K562 (cell line): ENCODE data around the gene NPAS2. TPM values are rescaled to one million over a fixed set of nuclear protein-coding genes. Genes with fewer than 3 reads are reported as not detected.

Source experiments
- ATAC-seq: fragments of 200-7000 bp; cut with Tn5 transposase; 3 replicates; pipeline ENCODE4 v1.9.1; 2020; ENCODE audit warnings: moderate library complexity
- BruUV-seq: library from RNA; stranded (reverse); fragments of 400-500 nt; replicated peaks from 2 replicates; lab custom pipeline; 2021; lab: Mats Ljungman, UMichigan
- CTCF ChIA-PET: fragments of 300-600 bp; formaldehyde crosslinking; extraction: SDS; loops from one replicate; lab custom pipeline; 2021; ENCODE audit warnings: low intra/inter-chr PET ratio; lab: Yijun Ruan, JAX
- POLR2A ChIA-PET: fragments of 300-600, 350-650 bp; sonication (Branson Sonifier 250); formaldehyde crosslinking; extraction: SDS; loops from one replicate; lab custom pipeline; 2021; ENCODE audit warnings: antibody characterized with exemption, inconsistent platforms; lab: Yijun Ruan, JAX
- DNase-seq, 4 experiments: peaks; one replicate each; pipeline versions ENCODE4 v3.0.0 to v3.0.0-alpha.2; 2011 to 2018; ENCODE audit warnings: low spot score in 3 of 4, mixed read lengths in 3 of 4; ENCODE audit errors: extremely low read depth in 1 of 4
- FAIRE-seq: peaks from 2 replicates; lab custom pipeline; 2011; peaks lifted over from hg19 to GRCh38; lab: Jason Lieb, UNC
- H2AFZ ChIP-seq: 2 replicates; pipeline ENCODE4 v1.6.0; 2011; ENCODE audit warnings: low read depth, low read length, control low read depth, inconsistent platforms
- H3K27ac ChIP-seq: fragments of 200-600 bp; 3 replicates; pipeline ENCODE4 v1.8.0; 2011; ENCODE audit warnings: low read depth, mild to moderate bottlenecking, control low read depth, inconsistent platforms, low read length, moderate library complexity, mixed read lengths; ENCODE audit errors: extremely low read depth
- H3K27me3 ChIP-seq, 2 experiments: fragments of 300-600 bp in 1 of 2; 2 replicates in 1 of 2; 3 replicates in 1 of 2; pipeline versions ENCODE4 v1.6.0 to v1.8.0; 2011; ENCODE audit warnings: inconsistent platforms in 2 of 2, low read length in 2 of 2, mild to moderate bottlenecking in 1 of 2, mixed read lengths in 1 of 2, moderate library complexity in 1 of 2; ENCODE audit not compliant: control insufficient read depth in 2 of 2, insufficient read depth in 2 of 2
- H3K36me3 ChIP-seq: fragments of 300-600 bp; 3 replicates; pipeline ENCODE4 v1.8.0; 2011; ENCODE audit warnings: mild to moderate bottlenecking, low read length, inconsistent platforms; ENCODE audit not compliant: control insufficient read depth, insufficient read depth
- H3K4me1 ChIP-seq, 2 experiments: fragments of 200-600 bp in 1 of 2; replicated peaks in 1 of 2; 2 replicates in 1 of 2; 3 replicates in 1 of 2; pipeline versions ENCODE4 v1.5.1 to v1.8.0; 2011; ENCODE audit warnings: inconsistent platforms in 2 of 2, low read length in 2 of 2, mild to moderate bottlenecking in 1 of 2, mixed read lengths in 1 of 2, moderate library complexity in 1 of 2; ENCODE audit not compliant: control insufficient read depth in 2 of 2, insufficient read depth in 2 of 2
- H3K4me2 ChIP-seq: 2 replicates; pipeline ENCODE4 v1.6.1; 2011; ENCODE audit warnings: low read length, control low read depth, inconsistent platforms, mixed read lengths; ENCODE audit not compliant: insufficient read depth
- H3K4me3 ChIP-seq: fragments of 200-600 bp; sonication (generic), shearing (Covaris generic); 2 replicates; pipeline ENCODE4 v1.5.1; 2016; ENCODE audit warnings: control low read depth, inconsistent platforms
- H3K79me2 ChIP-seq: fragments of 200-600 bp; 3 replicates; pipeline ENCODE4 v1.8.0; 2011; ENCODE audit warnings: low read length, inconsistent platforms; ENCODE audit not compliant: control insufficient read depth, insufficient read depth
- H3K9ac ChIP-seq, 2 experiments: 2 replicates each; pipeline versions ENCODE4 v1.6.0 to v1.6.1; 2011; ENCODE audit warnings: low read depth in 2 of 2, low read length in 2 of 2, control low read depth in 1 of 2, inconsistent platforms in 1 of 2, mild to moderate bottlenecking in 1 of 2, mixed read lengths in 1 of 2; ENCODE audit not compliant: insufficient read depth in 1 of 2
- H3K9me1 ChIP-seq: one replicate; pipeline ENCODE4 v1.6.0; 2011; ENCODE audit warnings: inconsistent platforms, mild to moderate bottlenecking, low read length, moderate library complexity; ENCODE audit not compliant: control insufficient read depth, insufficient read depth
- H3K9me3 ChIP-seq: replicated peaks from 2 replicates; pipeline ENCODE4 v1.5.1; 2011; ENCODE audit warnings: low read depth, low read length, inconsistent platforms; ENCODE audit not compliant: control insufficient read depth, insufficient read depth
- H4K20me1 ChIP-seq: replicated peaks from 2 replicates; pipeline ENCODE4 v1.6.1; 2011; ENCODE audit warnings: low read length, inconsistent platforms, mixed read lengths; ENCODE audit not compliant: control insufficient read depth, insufficient read depth
- HDAC3 ChIP-seq: fragments of 450-650 bp; IDR thresholded peaks from 2 replicates; pipeline ENCODE4 v1.6.1; 2018; ENCODE audit warnings: borderline replicate concordance, mild to moderate bottlenecking, moderate library complexity; ENCODE audit not compliant: partially characterized antibody
- PPARD ChIP-seq: fragments of 250-450 bp; sonication (Bioruptor Pico); IDR thresholded peaks from 2 replicates; pipeline ENCODE4 v1.8.0; 2022; ENCODE audit warnings: inconsistent platforms, mild to moderate bottlenecking, moderate library complexity
- SP1 ChIP-seq: sonication (generic); formaldehyde crosslinking; IDR thresholded peaks from 2 replicates; pipeline ENCODE4 v1.8.1; 2022; ENCODE audit warnings: mild to moderate bottlenecking, missing genetic modification reagents
- SREBF1 ChIP-seq: fragments of 150-350 bp; IDR thresholded peaks from 2 replicates; pipeline ENCODE4 v1.6.1; 2014; ENCODE audit warnings: antibody characterized with exemption, low read depth, low read length, borderline replicate concordance
- SRSF9 ChIP-seq: fragments of 200-400 bp; formaldehyde crosslinking; IDR thresholded peaks from 2 replicates; pipeline ENCODE4 v1.6.1; 2017; ENCODE audit warnings: low read depth, low read length, borderline replicate concordance
- ZBTB49 ChIP-seq: sonication (generic); formaldehyde crosslinking; IDR thresholded peaks from 2 replicates; pipeline ENCODE4 v1.8.0; 2022; ENCODE audit warnings: missing genetic modification reagents, mild to moderate bottlenecking, borderline replicate concordance
- ZFP91 ChIP-seq: sonication (generic); formaldehyde crosslinking; IDR thresholded peaks from 2 replicates; pipeline ENCODE4 v1.8.0; 2022; ENCODE audit warnings: mild to moderate bottlenecking, missing genetic modification reagents
- ZNF23 ChIP-seq: fragments of 250-450 bp; sonication (Bioruptor Pico); IDR thresholded peaks from 2 replicates; pipeline ENCODE4 v1.4.0; 2020; ENCODE audit warnings: mild to moderate bottlenecking
- WGBS: fragments of 100-300 bp; shearing (Covaris generic); methylation state at CpG from one replicate; pipeline ENCODE4 v1.1.6; 2016; ENCODE audit warnings: low coverage, mixed read lengths; ENCODE audit not compliant: insufficient coverage; ENCODE audit errors: missing lambda C conversion rate; 5-methylcytosine and 5-hydroxymethylcytosine counted together
- in situ Hi-C: fragments of 300-500 bp; cut with MboI; formaldehyde crosslinking; loops from 4 replicates; pipeline ENCODE4 v1.15.0; 2018; ENCODE audit warnings: inconsistent platforms, mixed read lengths
- intact Hi-C: fragments of 100-400 bp; cut with micrococcal nuclease; formaldehyde crosslinking; loops from 2 replicates; pipeline ENCODE4 v1.14.2; 2022
- polyA plus RNA-seq, 8 experiments: library from polyadenylated mRNA; depleted of rRNA in 4 of 8; stranded (reverse) in 5 of 8; unstranded in 3 of 8; fragments of >200 nt; fragmentation: Nextera tagmentation in 2 of 8; fragmentation: Illumina TruSeq in 1 of 8; extraction: Ambion mirVana in 2 of 8; extraction: Trizol in 1 of 8; gene quantifications; 2 replicates each; pipeline versions ENCODE4 v1.2.1 to v1.2.3, GENCODE V29; 2011 to 2014; ENCODE audit warnings: inconsistent platforms in 1 of 8, missing spikeins in 1 of 8
- total RNA-seq, 7 experiments: library from RNA; depleted of rRNA in 6 of 7; stranded (reverse); fragments of >200 nt in 6 of 7; fragmentation: Illumina TruSeq in 2 of 7; extraction: Trizol in 2 of 7; gene quantifications; 2 replicates each; pipeline versions ENCODE4 v1.2.1 to v1.2.3, GENCODE V29; 2011 to 2021; ENCODE audit warnings: low replicate concordance in 1 of 7

The NPAS2 gene
- total and polyA plus RNA-seq, 9 of the 15 experiments (the other 6 are each of a cell fraction or from before 2014, with no cell fraction given) = 0.06 to 0.29 (median 0.07) TPM; not detected in 5

- TF ChIP-seq PPARD (CRISPR knock-in tag) = no peak
- TF ChIP-seq, all 486 proteins: peak for 0
Observed at GRCh38 chr2:100884145-100884621, 64.2 kb downstream of the NPAS2 start (continued).

GRCh38 chr2:100886085-100886484, 66.1 kb downstream of the NPAS2 start:
- Histone ChIP-seq H2AFZ (no peak overlapping the region), H3K9ac (no peak overlapping the region), H4K20me1 (no peaks in the 10 kb centered on the region), H3K27me3 (peaks cover 0 to 5% of the 10 kb centered on the region in 2 experiments; a peak in 1 of 5 replicates), H3K4me1 (peaks cover under 1 to 6% of the 10 kb centered on the region in 2 experiments; a peak in 4 of 5 replicates), H3K4me2 (no peak overlapping the region), H3K9me1 (no peaks in the 10 kb centered on the region), H3K79me2 (no peaks in the 10 kb centered on the region), H3K27ac (no peak overlapping the region), H3K4me3 (no peak overlapping the region), H3K9me3 (no peaks in the 10 kb centered on the region), H3K36me3 (no peaks in the 10 kb centered on the region)
- ChIA-PET CTCF (no interaction called here), POLR2A (interaction anchor here (1.7 kb wide), 1 partner anchor 15 kb away, joined by 6 read pairs; no protein-coding TSS in a partner anchor)
- DNase-seq = no peak
- no peak for ATAC-seq
- in situ Hi-C loops (no loop called here), intact Hi-C loops (no loop called here)
- 19% methylated on average over 4 of the region's 4 CpGs for WGBS
- no peak for FAIRE-seq
- BruUV-seq = no TSS peak
- no peak for TF ChIP-seq SRSF9
- no peak for TF ChIP-seq ZNF23
- no peak for TF ChIP-seq HDAC3
- TF ChIP-seq SREBF1 = no peak
- no peak for TF ChIP-seq ZFP91 (CRISPR knock-in tag)
- no peak for TF ChIP-seq ZBTB49 (CRISPR knock-in tag)
- TF ChIP-seq SP1 (CRISPR knock-in tag) = no peak
